ENCODE results near the gene TOM1.

Gene TOM1

DNA sequence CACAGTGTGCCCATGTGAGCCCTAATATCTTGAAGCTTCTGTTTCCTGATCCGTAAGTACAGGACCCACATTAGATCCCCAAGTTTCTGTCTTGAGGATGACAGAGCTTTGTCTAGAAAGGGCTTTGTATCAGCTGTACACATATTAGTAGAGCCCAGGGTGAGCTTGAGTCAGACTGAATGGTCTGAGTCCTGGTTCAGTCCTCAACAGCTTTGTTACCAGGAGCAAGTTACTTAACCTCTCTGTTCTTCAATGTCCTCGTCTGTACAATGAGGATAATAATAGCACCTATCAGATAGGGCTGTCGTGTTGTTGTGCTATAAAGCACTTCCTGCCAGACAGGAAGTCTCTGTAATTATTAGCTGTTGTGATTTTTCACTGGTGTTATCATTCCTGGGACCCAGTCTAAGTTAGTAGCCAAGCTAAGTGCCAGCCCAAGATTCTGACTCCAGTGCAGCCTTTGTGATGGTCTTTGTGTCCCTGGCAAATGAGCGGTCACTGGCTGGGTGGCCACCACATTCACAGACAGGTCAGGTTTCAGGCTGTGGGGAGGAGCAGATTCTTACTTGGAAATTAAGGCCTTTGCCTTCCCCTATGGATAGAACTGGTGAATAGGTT lies 6.8 kb downstream of the TOM1 start:
- H3K27ac ChIP-seq: no peak overlapping the region
- DNase-seq (ENCODE audit: low read depth, low spot score): no peak

DNA sequence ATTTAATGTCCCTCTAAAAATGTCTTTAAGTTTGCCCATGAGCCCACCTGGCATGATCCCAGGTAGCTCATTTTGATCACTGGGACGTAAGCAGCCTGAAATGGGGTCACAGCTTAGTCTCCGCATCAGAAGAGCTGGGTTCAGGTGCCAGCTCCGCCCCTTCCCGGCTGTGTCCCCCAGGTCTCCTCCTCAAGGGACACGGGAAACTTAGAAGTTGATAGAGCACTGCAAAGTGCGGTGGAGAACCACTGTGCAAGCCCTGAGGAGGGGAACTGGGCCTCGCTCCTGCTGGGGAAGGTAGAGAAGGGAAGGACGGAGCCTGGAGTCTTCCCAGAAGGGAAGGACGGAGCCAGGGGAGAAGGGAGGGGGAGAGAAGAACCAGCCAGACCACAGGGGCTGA lies 7.7 kb downstream of the TOM1 start:
- DNase-seq (ENCODE audit: low read depth, low spot score): no peak
- H3K27ac ChIP-seq: no peak overlapping the region

- no peak for DNase-seq (ENCODE audit: low read depth, low spot score)
- H3K27ac ChIP-seq: no peak overlapping the region
Measured at GRCh38 chr22:35307892-35308291, 8.2 kb downstream of the TOM1 start.

DNA sequence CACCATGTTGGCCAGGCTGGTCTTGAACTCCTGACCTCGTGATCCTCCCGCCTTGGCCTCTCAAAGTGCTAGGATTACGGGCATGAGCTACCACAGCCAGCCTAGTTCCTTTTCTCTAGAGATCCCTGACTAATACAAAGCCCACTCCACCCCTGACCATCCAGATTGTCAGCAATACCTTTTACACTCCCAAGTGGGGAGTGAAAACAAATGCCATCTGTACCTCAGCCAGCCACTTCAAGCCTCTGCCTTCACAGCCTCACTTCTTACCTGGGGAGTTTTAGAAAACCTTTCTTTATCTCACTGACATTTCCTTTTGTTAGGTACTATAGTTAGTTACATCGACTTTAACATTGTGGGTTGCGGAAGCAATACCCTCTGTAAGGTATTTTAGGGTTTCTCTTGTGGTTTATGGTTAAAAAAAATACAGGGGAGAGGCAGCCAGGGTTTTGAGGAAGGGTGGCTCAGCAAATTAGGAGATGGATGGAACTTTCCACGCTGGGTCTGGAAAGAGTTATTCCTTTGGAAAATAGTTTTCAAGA lies 8.9 kb downstream of the TOM1 start:
- no peak overlapping the region for H3K27ac ChIP-seq

GRCh38 chr22:35310556-35311550 lies 11.2 kb downstream of the TOM1 start:
- no peak for DNase-seq (ENCODE audit: low read depth, low spot score)
- peak overlapping the region; percentile 65 for H3K27ac ChIP-seq

More for the DNA sequence above, 8.9 kb downstream of the TOM1 start:
- DNase-seq (ENCODE audit: low read depth, low spot score): no peak

GRCh38 chr22:35311551-35311999 lies 11.9 kb downstream of the TOM1 start:
- no peak for DNase-seq (ENCODE audit: low read depth, low spot score)
- H3K27ac ChIP-seq: peak overlapping the region; percentile 65

GRCh38 chr22:35312198-35313059 lies 12.7 kb downstream of the TOM1 start:
- no peak for DNase-seq (ENCODE audit: low read depth, low spot score)
- peak overlapping the region; percentile 65 for H3K27ac ChIP-seq

GRCh38 chr22:35313311-35314121 lies 13.8 kb downstream of the TOM1 start:
- H3K27ac ChIP-seq: peak overlapping the region; percentile 65
- DNase-seq (ENCODE audit: low read depth, low spot score): no peak

- no peak for DNase-seq (ENCODE audit: low read depth, low spot score)
- peak overlapping the region; percentile 65 for H3K27ac ChIP-seq
Measured at GRCh38 chr22:35314161-35314942, 14.7 kb downstream of the TOM1 start.

DNA sequence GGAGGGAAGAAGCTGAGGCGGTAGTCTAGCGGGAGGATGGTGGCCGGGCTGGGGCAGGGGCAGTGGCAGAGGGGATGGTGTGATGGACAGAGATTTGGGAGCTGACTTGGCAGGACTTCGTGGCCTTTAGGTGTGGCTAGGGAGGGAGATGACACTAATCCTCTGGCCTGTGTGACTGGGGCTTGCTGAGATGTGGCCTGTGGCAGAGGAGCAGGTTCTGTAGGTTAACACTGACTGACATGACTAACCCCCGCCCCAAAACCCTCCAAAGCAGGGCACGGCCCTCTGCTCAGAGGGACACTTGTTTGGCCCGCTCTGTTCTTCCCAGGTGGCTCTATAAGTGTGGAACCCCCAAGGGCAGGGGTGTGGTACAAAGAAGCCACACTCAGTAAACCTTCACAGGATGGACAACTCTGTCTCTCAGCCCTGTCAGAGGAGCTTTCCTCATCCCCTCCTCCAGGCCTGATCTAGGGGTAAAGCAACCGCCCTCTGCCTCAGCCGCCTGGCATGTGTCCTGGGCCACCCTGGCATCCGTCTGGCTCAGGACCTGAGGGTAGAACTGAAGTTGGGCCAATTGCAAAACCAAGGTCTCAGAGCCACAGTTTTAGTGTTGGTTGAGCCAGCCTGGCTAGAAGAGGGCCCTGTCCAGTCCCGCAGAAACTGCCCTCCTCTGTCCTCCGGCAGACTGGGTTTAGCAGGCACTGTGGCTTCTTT lies 15.6 kb downstream of the TOM1 start:
- H3K27ac ChIP-seq: peak overlapping the region; percentile 65
- no peak for DNase-seq (ENCODE audit: low read depth, low spot score)

DNA sequence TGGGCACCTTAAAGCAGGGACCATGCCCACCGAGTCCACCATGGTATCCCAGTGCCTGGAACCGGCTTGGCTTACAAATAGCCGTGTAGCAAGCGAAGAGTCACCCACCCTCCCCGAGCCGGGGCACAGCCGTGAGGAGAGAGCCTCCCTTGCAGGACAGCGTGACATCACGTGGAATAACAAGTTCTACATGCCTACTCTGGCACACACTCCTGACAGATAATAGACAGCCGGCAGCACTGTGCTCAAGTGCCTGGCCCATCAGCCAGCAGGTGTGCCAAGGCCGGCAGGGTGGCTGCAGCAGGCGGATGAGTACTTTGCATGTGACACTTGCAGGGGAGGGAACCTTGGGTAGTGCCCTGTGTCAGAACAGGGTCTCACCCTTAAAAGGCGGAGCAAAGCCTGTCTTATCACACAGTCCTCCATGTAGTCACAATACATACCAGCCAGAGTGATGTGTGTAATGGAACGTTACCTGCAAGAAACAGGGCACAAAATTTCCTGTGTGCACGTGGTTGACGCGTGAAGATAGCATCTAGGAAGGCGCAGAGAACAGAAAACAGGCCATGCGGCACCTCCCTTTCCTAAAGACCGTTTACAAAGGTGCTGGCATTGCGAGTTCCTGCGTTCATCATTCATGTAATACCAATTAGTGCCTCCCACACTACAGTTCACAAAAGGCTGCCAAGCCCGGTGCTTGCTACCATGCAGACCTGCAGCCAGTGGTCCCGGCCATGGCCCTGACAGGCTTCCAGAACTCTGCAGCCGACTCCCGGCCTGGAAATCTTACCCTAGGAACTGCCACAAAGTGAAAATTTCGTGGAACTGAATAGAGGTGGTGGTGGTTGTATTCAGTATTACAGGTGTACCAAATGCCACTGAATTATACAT lies 16.4 kb downstream of the TOM1 start:
- H3K27ac ChIP-seq: peak overlapping the region; percentile 65
- DNase-seq (ENCODE audit: low read depth, low spot score): no peak

- no peak for DNase-seq (ENCODE audit: low read depth, low spot score)
- H3K27ac ChIP-seq: no peak overlapping the region
Measured at GRCh38 chr22:35316751-35317150, 17.1 kb downstream of the TOM1 start.

DNA sequence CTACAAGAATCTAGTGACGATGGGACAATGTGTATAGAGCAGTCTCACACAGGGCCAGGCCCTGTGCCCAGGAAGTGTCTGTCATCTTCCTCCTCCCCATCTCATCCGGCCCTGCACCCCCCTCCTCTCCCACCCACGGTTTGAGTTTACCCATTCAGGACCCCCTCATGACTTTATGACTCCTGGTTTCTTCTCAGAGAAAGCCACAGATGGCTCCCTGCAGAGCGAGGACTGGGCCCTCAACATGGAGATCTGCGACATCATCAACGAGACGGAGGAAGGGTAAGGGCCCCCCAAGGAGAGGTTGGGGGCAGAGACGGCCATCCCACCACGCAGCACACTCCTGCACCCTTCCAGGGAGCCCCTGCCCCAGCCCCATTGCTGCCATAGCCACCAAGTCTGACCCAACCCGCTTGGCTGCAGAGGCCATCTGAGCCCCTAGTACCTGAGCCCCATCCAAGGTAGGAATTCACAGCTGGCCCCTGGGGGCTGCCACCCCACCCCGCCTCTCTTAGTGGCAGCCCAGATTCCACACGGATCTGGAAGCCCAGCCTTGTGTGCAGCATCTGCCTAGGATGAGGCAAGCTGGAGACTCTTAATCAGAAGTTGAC lies 18.1 kb downstream of the TOM1 start:
- DNase-seq (ENCODE audit: low read depth, low spot score): no peak
- no peak overlapping the region for H3K27ac ChIP-seq

GRCh38 chr22:35318346-35319215 lies 18.9 kb downstream of the TOM1 start:
- H3K27ac ChIP-seq: no peak overlapping the region

DNA sequence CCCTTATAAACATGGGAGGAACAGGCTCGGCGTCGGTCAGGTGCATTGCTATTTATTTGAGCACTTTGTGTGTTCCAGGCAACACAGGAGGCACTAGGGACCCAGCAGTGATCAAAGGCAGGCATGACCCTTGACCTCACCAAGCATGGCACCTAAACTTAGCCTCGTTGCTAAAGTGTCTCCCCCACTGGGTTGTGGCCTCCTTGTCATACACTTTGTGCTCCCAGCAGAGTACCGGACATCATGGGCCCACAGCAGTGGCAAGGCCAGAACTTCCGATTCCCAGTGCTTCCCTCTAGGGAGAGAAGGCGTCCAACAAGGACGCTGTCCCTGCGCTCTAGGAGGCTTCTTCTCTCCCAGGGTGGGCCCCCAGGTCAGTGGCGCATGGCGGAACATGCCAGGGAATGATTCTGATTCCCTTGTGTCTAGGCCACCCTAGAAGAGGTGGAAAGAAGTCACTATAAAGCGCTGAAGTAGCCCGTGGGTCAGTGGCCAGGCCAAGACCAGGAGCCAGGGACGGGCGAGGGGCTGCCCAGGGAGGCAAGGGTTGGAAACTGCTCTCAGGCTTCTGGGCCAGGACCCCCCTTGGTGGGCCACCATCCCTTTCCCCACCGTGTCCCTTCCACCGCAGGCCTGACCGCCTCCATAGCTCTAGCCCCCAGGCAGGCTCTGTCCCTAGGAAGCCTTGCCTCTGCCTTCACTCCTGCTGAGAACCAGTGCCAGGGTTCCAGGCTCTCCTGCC lies 19.7 kb downstream of the TOM1 start:
- DNase-seq (ENCODE audit: low read depth, low spot score): no peak
- no peak overlapping the region for H3K27ac ChIP-seq

More at GRCh38 chr22:35318346-35319215, 18.9 kb downstream of the TOM1 start:
- no peak for DNase-seq (ENCODE audit: low read depth, low spot score)
